OCI-LY1 (cell line): ENCODE results near the gene AGAP1.

Experiments used
- CTCF ChIP-seq: fragments of 200-600 bp; sonication (generic), shearing (Covaris generic); IDR thresholded peaks from 2 replicates; pipeline ENCODE4 v1.5.1; 2017; ENCODE audit warnings: mild to moderate bottlenecking, antibody characterized with exemption, low read length, moderate library complexity, mixed read lengths
- EZH2 ChIP-seq: fragments of 200-600 bp; sonication (generic), shearing (Covaris generic); IDR thresholded peaks from 2 replicates; pipeline ENCODE4 v1.8.0; 2017; ENCODE audit warnings: borderline replicate concordance, mixed run types, mild to moderate bottlenecking, antibody characterized with exemption, low read length, moderate library complexity, mixed read lengths

GRCh38 chr2:235977445-235977844 lies 483.6 kb downstream of the AGAP1 start:
- no peak for TF ChIP-seq CTCF
- no peak for TF ChIP-seq EZH2
